Neuron (in vitro differentiated cells): ENCODE measurements around the gene ZNF654.
"Not testable (repeated sequence)": the region's sequence is repeated elsewhere in the genome, so short reads cannot be mapped to it uniquely, and the experiment has no call there.

ENCODE experiments used
- H2AFZ ChIP-seq: one replicate; pipeline ENCODE4 v1.6.1; 2013; ENCODE audit warnings: low read depth, mild to moderate bottlenecking, inconsistent platforms, low read length, moderate library complexity
- H3K27me3 ChIP-seq: one replicate; pipeline ENCODE4 v1.6.1; 2013; ENCODE audit warnings: low read length; ENCODE audit not compliant: insufficient read depth
- H3K36me3 ChIP-seq: one replicate; pipeline ENCODE4 v1.6.1; 2013; ENCODE audit warnings: low read length; ENCODE audit not compliant: insufficient read depth
- H3K4me1 ChIP-seq: one replicate; pipeline ENCODE4 v1.6.1; 2013; ENCODE audit warnings: low read length; ENCODE audit not compliant: insufficient read depth
- H3K4me3 ChIP-seq: 2 replicates; pipeline ENCODE4 v1.5.1; 2013; ENCODE audit warnings: mild to moderate bottlenecking, low read length, moderate library complexity
- H3K9me3 ChIP-seq: one replicate; pipeline ENCODE4 v1.6.1; 2013; ENCODE audit warnings: low read length

Gene ZNF654

GRCh38 chr3:88152841-88153240, 93.8 kb downstream of the ZNF654 start:
- Histone ChIP-seq H3K36me3 (peaks cover 48% of the 10 kb centered on the region), H2AFZ (no peak overlapping the region), H3K4me3 (no peak overlapping the region), H3K4me1 (peaks cover 21% of the 10 kb centered on the region), H3K27me3 (no peaks in the 10 kb centered on the region), H3K9me3 (peaks cover 2% of the 10 kb centered on the region)

GRCh38 chr3:88166419-88166971, 107.4 kb downstream of the ZNF654 start:
- Histone ChIP-seq H3K4me3 (no peak overlapping the region), H3K4me1 (no peaks in the 10 kb centered on the region), H3K36me3 (peaks cover 16% of the 10 kb centered on the region), H3K27me3 (no peaks in the 10 kb centered on the region), H2AFZ (no peak overlapping the region), H3K9me3 (no peaks in the 10 kb centered on the region)

GRCh38 chr3:88167173-88167572, 108.1 kb downstream of the ZNF654 start:
- H3K4me1 ChIP-seq, result no peaks in the 10 kb centered on the region
- no peak overlapping the region for H3K4me3 ChIP-seq
- H3K27me3 ChIP-seq, result no peaks in the 10 kb centered on the region
- H3K36me3 ChIP-seq, result peaks cover 11% of the 10 kb centered on the region
- H3K9me3 ChIP-seq, result no peaks in the 10 kb centered on the region
- H2AFZ ChIP-seq, result no peak overlapping the region

- H3K4me3 ChIP-seq, result no peak overlapping the region
- no peaks in the 10 kb centered on the region for H3K4me1 ChIP-seq
- no peak overlapping the region for H2AFZ ChIP-seq
- H3K27me3 ChIP-seq, result no peaks in the 10 kb centered on the region
- H3K36me3 ChIP-seq, result peaks cover 5% of the 10 kb centered on the region
- no peaks in the 10 kb centered on the region for H3K9me3 ChIP-seq
Measured at GRCh38 chr3:88167704-88168103, 108.6 kb downstream of the ZNF654 start.

- Histone ChIP-seq H3K4me3 (no peak overlapping the region), H3K27me3 (no peaks in the 10 kb centered on the region), H3K36me3 (peaks cover 3% of the 10 kb centered on the region), H3K9me3 (no peaks in the 10 kb centered on the region), H3K4me1 (no peaks in the 10 kb centered on the region), H2AFZ (no peak overlapping the region)
Measured at GRCh38 chr3:88168171-88168570, 109.1 kb downstream of the ZNF654 start.

GRCh38 chr3:88180398-88180999, 121.4 kb downstream of the ZNF654 start:
- Histone ChIP-seq H3K4me1 (no peaks in the 10 kb centered on the region), H3K36me3 (no peaks in the 10 kb centered on the region), H3K4me3 (no peak overlapping the region), H2AFZ (no peak overlapping the region), H3K27me3 (no peaks in the 10 kb centered on the region), H3K9me3 (no peaks in the 10 kb centered on the region)

GRCh38 chr3:88182165-88182918, 123.3 kb downstream of the ZNF654 start:
- not testable (repeated sequence) for H2AFZ ChIP-seq, H3K4me3 ChIP-seq, H3K36me3 ChIP-seq, H3K27me3 ChIP-seq, H3K9me3 ChIP-seq, H3K4me1 ChIP-seq

GRCh38 chr3:88188436-88188835, 129.4 kb downstream of the ZNF654 start:
- no peaks in the 10 kb centered on the region for H3K9me3 ChIP-seq
- H3K36me3 ChIP-seq, result no peaks in the 10 kb centered on the region
- H2AFZ ChIP-seq, result no peak overlapping the region
- H3K4me1 ChIP-seq, result peaks cover 30% of the 10 kb centered on the region
- no peak overlapping the region for H3K4me3 ChIP-seq
- H3K27me3 ChIP-seq, result no peaks in the 10 kb centered on the region

- H2AFZ ChIP-seq, result no peak overlapping the region
- peaks cover 30% of the 10 kb centered on the region for H3K4me1 ChIP-seq
- no peaks in the 10 kb centered on the region for H3K9me3 ChIP-seq
- H3K4me3 ChIP-seq, result no peak overlapping the region
- no peaks in the 10 kb centered on the region for H3K27me3 ChIP-seq
- no peaks in the 10 kb centered on the region for H3K36me3 ChIP-seq
Measured at GRCh38 chr3:88189361-88189810, 130.3 kb downstream of the ZNF654 start.

- peaks cover 30% of the 10 kb centered on the region for H3K4me1 ChIP-seq
- no peak overlapping the region for H2AFZ ChIP-seq
- H3K4me3 ChIP-seq, result no peak overlapping the region
- no peaks in the 10 kb centered on the region for H3K9me3 ChIP-seq
- no peaks in the 10 kb centered on the region for H3K36me3 ChIP-seq
- H3K27me3 ChIP-seq, result no peaks in the 10 kb centered on the region
Measured at GRCh38 chr3:88191872-88192409, 132.9 kb downstream of the ZNF654 start.

- no peak overlapping the region for H2AFZ ChIP-seq
- no peaks in the 10 kb centered on the region for H3K9me3 ChIP-seq
- H3K4me1 ChIP-seq, result peaks cover 30% of the 10 kb centered on the region
- no peaks in the 10 kb centered on the region for H3K27me3 ChIP-seq
- no peak overlapping the region for H3K4me3 ChIP-seq
- H3K36me3 ChIP-seq, result no peaks in the 10 kb centered on the region
Measured at GRCh38 chr3:88192631-88193030, 133.6 kb downstream of the ZNF654 start.
